ENCODE data around the gene TNFRSF25.

Gene TNFRSF25

GRCh38 chr1:6484826-6485167 is 18.8 kb upstream of the TNFRSF25 start:
- TF ChIP-seq SPI1 (IDR thresholded peaks at IDR 0.05; ENCODE audit: borderline replicate concordance, low read depth) (no peak), CTCF (IDR thresholded peaks at IDR 0.05; ENCODE audit: insufficient read depth, low read length) (no peak), POLR2AphosphoS5 (IDR thresholded peaks at IDR 0.05; ENCODE audit: low read depth) (no peak), REST (IDR thresholded peaks at IDR 0.05; ENCODE audit: insufficient replicate concordance, low read depth) (no peak), GABPA (IDR thresholded peaks at IDR 0.05; ENCODE audit: low read depth) (no peak)
- Histone ChIP-seq H3K27me3 (ENCODE audit: insufficient read depth, poor library complexity, severe bottlenecking) (peaks cover 53% of the 10 kb centered on the region), H3K27ac (replicated peaks) (no peak overlapping the region), H3K4me3 (replicated peaks; ENCODE audit: insufficient read depth, low read length) (no peak overlapping the region)
- no peak for DNase-seq (ENCODE audit: low read depth in 1 of 2, low spot score in 1 of 2)

- H3K27ac ChIP-seq (replicated peaks), result no peak overlapping the region
- no peak for TF ChIP-seq SPI1 (IDR thresholded peaks at IDR 0.05; ENCODE audit: borderline replicate concordance, low read depth)
- no peak for TF ChIP-seq POLR2AphosphoS5 (IDR thresholded peaks at IDR 0.05; ENCODE audit: low read depth)
- no peak for TF ChIP-seq GABPA (IDR thresholded peaks at IDR 0.05; ENCODE audit: low read depth)
- no peak for TF ChIP-seq REST (IDR thresholded peaks at IDR 0.05; ENCODE audit: insufficient replicate concordance, low read depth)
- no peak for TF ChIP-seq CTCF (IDR thresholded peaks at IDR 0.05; ENCODE audit: insufficient read depth, low read length)
- peaks cover 53% of the 10 kb centered on the region for H3K27me3 ChIP-seq (ENCODE audit: insufficient read depth, poor library complexity, severe bottlenecking)
- DNase-seq (ENCODE audit: low read depth in 1 of 2, low spot score in 1 of 2), result no peak
- H3K4me3 ChIP-seq (replicated peaks; ENCODE audit: insufficient read depth, low read length), result no peak overlapping the region
Observed at GRCh38 chr1:6483761-6484117, 17.8 kb upstream of the TNFRSF25 start.

GRCh38 chr1:6483017-6483760 is 17.2 kb upstream of the TNFRSF25 start:
- Histone ChIP-seq H3K27me3 (ENCODE audit: insufficient read depth, poor library complexity, severe bottlenecking) (peaks cover 51% of the 10 kb centered on the region), H3K4me3 (replicated peaks; ENCODE audit: insufficient read depth, low read length) (no peak overlapping the region), H3K27ac (replicated peaks) (no peak overlapping the region)
- no peak for TF ChIP-seq POLR2AphosphoS5 (IDR thresholded peaks at IDR 0.05; ENCODE audit: low read depth)
- TF ChIP-seq GABPA (IDR thresholded peaks at IDR 0.05; ENCODE audit: low read depth), result no peak
- no peak for TF ChIP-seq CTCF (IDR thresholded peaks at IDR 0.05; ENCODE audit: insufficient read depth, low read length)
- TF ChIP-seq SPI1 (IDR thresholded peaks at IDR 0.05; ENCODE audit: borderline replicate concordance, low read depth), result no peak
- TF ChIP-seq REST (IDR thresholded peaks at IDR 0.05; ENCODE audit: insufficient replicate concordance, low read depth), result no peak
- peak in 1 of 2 experiments; percentile 4 for DNase-seq (ENCODE audit: low read depth in 1 of 2, low spot score in 1 of 2)

Data from HL-60 (cell line).